Measurements from ENCODE around the gene PTPRE. TPM values are rescaled to one million over a fixed set of nuclear protein-coding genes. Genes with fewer than 3 reads are reported as not detected.

Gene PTPRE
- total and polyA plus RNA-seq, 2 of the 4 experiments (the other 2 are of a cell fraction) = 0.34 to 0.54 TPM

- Histone ChIP-seq H3K9me1 (ENCODE audit: insufficient read depth, low read length) (no peaks in the 10 kb centered on the region), H3K14ac (replicated peaks; ENCODE audit: low read depth, low read length) (no peak overlapping the region), H2BK15ac (ENCODE audit: low read depth, low read length) (no peak overlapping the region), H3K56ac (ENCODE audit: extremely low read depth, insufficient read depth, low read length) (no peak overlapping the region), H3K9me3 (ENCODE audit: control insufficient read depth, insufficient read depth, low read length) (no peaks in the 10 kb centered on the region), H3K27me3 (ENCODE audit: control insufficient read depth, insufficient read depth, low read length) (no peaks in the 10 kb centered on the region; the same call in 1 of the 2 replicates), H3K4me1 (ENCODE audit: control insufficient read depth, insufficient read depth, low read length) (no peaks in the 10 kb centered on the region), H2AFZ (replicated peaks; ENCODE audit: low read length, poor library complexity) (no peak overlapping the region), H3K9ac (ENCODE audit: low read depth, low read length) (no peak overlapping the region), H3K4ac (ENCODE audit: low read depth, low read length) (no peak overlapping the region), H4K91ac (ENCODE audit: insufficient read depth, low read depth, low read length) (no peak overlapping the region), H3K4me3 (ENCODE audit: insufficient read depth, low read depth, low read length) (no peak overlapping the region), H4K20me1 (ENCODE audit: insufficient read depth, low read length) (no peaks in the 10 kb centered on the region), H3K27ac (ENCODE audit: insufficient read depth, low read length) (no peak overlapping the region), H3K36me3 (ENCODE audit: control insufficient read depth, insufficient read depth, low read length) (no peaks in the 10 kb centered on the region), H4K5ac (ENCODE audit: low read depth, low read length) (no peak overlapping the region), H4K8ac (ENCODE audit: low read depth in 2 of 2, low read length in 2 of 2) (no peak overlapping the region), H2AK9ac (replicated peaks; ENCODE audit: low read depth, low read length, poor library complexity) (no peak overlapping the region), H2BK5ac (ENCODE audit: low read depth, low read length, poor library complexity, severe bottlenecking) (no peak overlapping the region), H2BK20ac (ENCODE audit: low read depth, low read length) (no peak overlapping the region), H2BK120ac (ENCODE audit: low read depth, low read length) (no peak overlapping the region), H3K23ac (ENCODE audit: low read depth, low read length) (no peak overlapping the region), H3K79me1 (ENCODE audit: low read depth in 1 of 2, low read length in 2 of 2) (no peaks in the 10 kb centered on the region), H3K18ac (ENCODE audit: low read depth, low read length) (no peak overlapping the region), H2AK5ac (ENCODE audit: low read depth, low read length) (no peak overlapping the region), H3K4me2 (ENCODE audit: low read depth, low read length) (no peak overlapping the region)
- dilution Hi-C loops (cut with HindIII; ENCODE audit: low sequenced_read_pairs, unreplicated experiment) (no loop called here), intact Hi-C loops (cut with micrococcal nuclease) (no loop called here), in situ Hi-C loops (cut with MboI; ENCODE audit: low sequenced_read_pairs) (no loop called here)
- CTCF ChIA-PET = no interaction called here
- POLR2A ChIA-PET (ENCODE audit: unreplicated experiment) = no interaction called here
- DNase-seq (no peak), ATAC-seq (ENCODE audit: low read depth) (no peak)
- no TSS peak for BruUV-seq (replicated peaks)
- 80% methylated on average over 2 of the region's 12 CpGs; no CpG with 5 or more reads in 1 of the 2 experiments for WGBS, 2 experiments (ENCODE audit: extremely low coverage in 2 of 2, insufficient read length in 1 of 2)
- TF ChIP-seq BHLHE40 (IDR thresholded peaks at IDR 0.05; ENCODE audit: low read depth, low read length) = no peak
Measured at GRCh38 chr10:128016423-128017060, 109.6 kb downstream of the PTPRE start.
